Measurements from ENCODE around the gene CDC42SE2.

GRCh38 chr5:131229623-131230022 is 34.2 kb upstream of the CDC42SE2 start:
- TF ChIP-seq POLR2A (IDR thresholded peaks at IDR 0.05) (no peak), CTCF (IDR thresholded peaks at IDR 0.05) (no peak), EP300 (IDR thresholded peaks at IDR 0.05) (no peak)
